ENCODE results near the gene UBE2E3.
"Not testable (repeated sequence)": the region's sequence is repeated elsewhere in the genome, so short reads cannot be mapped to it uniquely, and the experiment has no call there.

The UBE2E3 gene

GRCh38 chr2:181037922-181038321 lies 57.5 kb downstream of the UBE2E3 start:
- H3K27ac ChIP-seq, result no peak overlapping the region
- DNase-seq, result no peak

GRCh38 chr2:181038796-181039195 lies 58.4 kb downstream of the UBE2E3 start:
- no peak for DNase-seq
- H3K9me3 ChIP-seq (ENCODE audit: severe bottlenecking), result no peaks in the 10 kb centered on the region
- no peak overlapping the region for H3K27ac ChIP-seq
- no peak overlapping the region for H3K4me3 ChIP-seq (ENCODE audit: low read depth, low read length)
- no peaks in the 10 kb centered on the region for H3K27me3 ChIP-seq (ENCODE audit: insufficient read depth, low read depth, severe bottlenecking)
- H3K36me3 ChIP-seq, result no peaks in the 10 kb centered on the region
- no peak for TF ChIP-seq CTCF (IDR thresholded peaks at IDR 0.05; ENCODE audit: low read depth, low read length)

More at GRCh38 chr2:181037922-181038321, 57.5 kb downstream of the UBE2E3 start:
- H3K4me3 ChIP-seq (ENCODE audit: low read depth, low read length), result no peak overlapping the region
- no peaks in the 10 kb centered on the region for H3K36me3 ChIP-seq
- no peaks in the 10 kb centered on the region for H3K9me3 ChIP-seq (ENCODE audit: severe bottlenecking)
- TF ChIP-seq CTCF (IDR thresholded peaks at IDR 0.05; ENCODE audit: low read depth, low read length), result no peak
- H3K27me3 ChIP-seq (ENCODE audit: insufficient read depth, low read depth, severe bottlenecking), result no peaks in the 10 kb centered on the region

- not testable (repeated sequence) for DNase-seq; H3K9me3 ChIP-seq (ENCODE audit: severe bottlenecking); H3K4me3 ChIP-seq (ENCODE audit: low read depth, low read length); H3K36me3 ChIP-seq; H3K27me3 ChIP-seq (ENCODE audit: insufficient read depth, low read depth, severe bottlenecking); H3K27ac ChIP-seq
Observed at GRCh38 chr2:181040839-181041238, 60.4 kb downstream of the UBE2E3 start.

- H3K36me3 ChIP-seq, result no peaks in the 10 kb centered on the region
Observed at GRCh38 chr2:181041661-181042060, 61.3 kb downstream of the UBE2E3 start.

GRCh38 chr2:181042706-181043105 lies 62.3 kb downstream of the UBE2E3 start:
- H3K4me3 ChIP-seq (ENCODE audit: low read depth, low read length), result no peak overlapping the region
- no peaks in the 10 kb centered on the region for H3K36me3 ChIP-seq
- H3K27me3 ChIP-seq (ENCODE audit: insufficient read depth, low read depth, severe bottlenecking), result no peaks in the 10 kb centered on the region
- no peaks in the 10 kb centered on the region for H3K9me3 ChIP-seq (ENCODE audit: severe bottlenecking)
- no peak for TF ChIP-seq CTCF (IDR thresholded peaks at IDR 0.05; ENCODE audit: low read depth, low read length)
- H3K27ac ChIP-seq, result no peak overlapping the region
- no peak for DNase-seq

More at GRCh38 chr2:181041661-181042060, 61.3 kb downstream of the UBE2E3 start:
- no peaks in the 10 kb centered on the region for H3K9me3 ChIP-seq (ENCODE audit: severe bottlenecking)
- H3K27me3 ChIP-seq (ENCODE audit: insufficient read depth, low read depth, severe bottlenecking), result no peaks in the 10 kb centered on the region
- H3K27ac ChIP-seq, result no peak overlapping the region
- no peak overlapping the region for H3K4me3 ChIP-seq (ENCODE audit: low read depth, low read length)
- no peak for TF ChIP-seq CTCF (IDR thresholded peaks at IDR 0.05; ENCODE audit: low read depth, low read length)
- DNase-seq, result no peak

- no peaks in the 10 kb centered on the region for H3K9me3 ChIP-seq (ENCODE audit: severe bottlenecking)
- no peak overlapping the region for H3K4me3 ChIP-seq (ENCODE audit: low read depth, low read length)
- no peaks in the 10 kb centered on the region for H3K36me3 ChIP-seq
- no peak for TF ChIP-seq CTCF (IDR thresholded peaks at IDR 0.05; ENCODE audit: low read depth, low read length)
- no peak for DNase-seq
- H3K27ac ChIP-seq, result no peak overlapping the region
- no peaks in the 10 kb centered on the region for H3K27me3 ChIP-seq (ENCODE audit: insufficient read depth, low read depth, severe bottlenecking)
Observed at GRCh38 chr2:181046833-181047232, 66.4 kb downstream of the UBE2E3 start.

All from WERI-Rb-1 (cell line).